Neutrophil (primary cell): ENCODE measurements around the gene GSG1L.

Experiments used
- H3K27ac ChIP-seq: fragments of 200-600 bp; sonication (generic); 2 replicates; pipeline ENCODE4 v1.5.1; 2016; ENCODE audit warnings: mild to moderate bottlenecking, moderate library complexity
- H3K27me3 ChIP-seq: fragments of 200-600 bp; sonication (generic); 2 replicates; pipeline ENCODE4 v1.6.0; 2016; ENCODE audit warnings: mild to moderate bottlenecking
- H3K36me3 ChIP-seq: fragments of 200-600 bp; sonication (generic); 2 replicates; pipeline ENCODE4 v1.5.1; 2017
- H3K4me1 ChIP-seq, 2 experiments: fragments of 200-600 bp in 1 of 2; sonication (generic) in 1 of 2; 1 replicate in 1 of 2; 2 replicates in 1 of 2; pipeline versions ENCODE4 v1.5.1 to v1.6.1; 2013 to 2016; ENCODE audit warnings: low read depth in 1 of 2, low read length in 1 of 2, mild to moderate bottlenecking in 1 of 2, moderate library complexity in 1 of 2; ENCODE audit not compliant: control insufficient read depth in 1 of 2, insufficient read depth in 1 of 2
- H3K4me3 ChIP-seq, 2 experiments: fragments of 200-600 bp in 1 of 2; sonication (generic) in 1 of 2; 1 replicate in 1 of 2; 2 replicates in 1 of 2; pipeline ENCODE4 v1.5.1; 2013 to 2016; ENCODE audit warnings: low read depth in 1 of 2, low read length in 1 of 2, mild to moderate bottlenecking in 1 of 2, moderate library complexity in 1 of 2
- H3K9me3 ChIP-seq: fragments of 200-600 bp; sonication (generic); 2 replicates; pipeline ENCODE4 v1.5.1; 2016
- CTCF ChIP-seq: fragments of 200-600 bp; sonication (generic); IDR thresholded peaks from 2 replicates; pipeline ENCODE4 v1.5.1; 2016; ENCODE audit warnings: antibody characterized with exemption

GSG1L gene

GRCh38 chr16:28098171-28098958 lies 34.9 kb upstream of the GSG1L start:
- Histone ChIP-seq H3K27me3 (no peaks in the 10 kb centered on the region), H3K9me3 (peaks cover 6% of the 10 kb centered on the region), H3K27ac (peak overlapping the region; percentile 18), H3K4me3 (no peak overlapping the region), H3K36me3 (peaks cover 92% of the 10 kb centered on the region), H3K4me1 (no peaks in the 10 kb centered on the region)
- no peak for TF ChIP-seq CTCF

GRCh38 chr16:28096983-28097899 lies 33.7 kb upstream of the GSG1L start:
- no peak overlapping the region for H3K4me3 ChIP-seq
- peaks cover 90% of the 10 kb centered on the region for H3K36me3 ChIP-seq
- H3K9me3 ChIP-seq, result peaks cover 6% of the 10 kb centered on the region
- no peaks in the 10 kb centered on the region for H3K27me3 ChIP-seq
- TF ChIP-seq CTCF, result no peak
- H3K4me1 ChIP-seq, result no peaks in the 10 kb centered on the region
- H3K27ac ChIP-seq, result peak overlapping the region; percentile 33

- Histone ChIP-seq H3K27me3 (no peaks in the 10 kb centered on the region), H3K4me3 (no peak overlapping the region), H3K36me3 (peaks cover 69% of the 10 kb centered on the region), H3K4me1 (no peaks in the 10 kb centered on the region), H3K27ac (no peak overlapping the region), H3K9me3 (no peaks in the 10 kb centered on the region)
- no peak for TF ChIP-seq CTCF
Measured at GRCh38 chr16:28093385-28093725, 29.8 kb upstream of the GSG1L start.

GRCh38 chr16:28092721-28093384 lies 29.3 kb upstream of the GSG1L start:
- peaks cover 64% of the 10 kb centered on the region for H3K36me3 ChIP-seq
- no peak overlapping the region for H3K4me3 ChIP-seq
- peak overlapping the region; percentile 31 for H3K27ac ChIP-seq
- H3K9me3 ChIP-seq, result no peaks in the 10 kb centered on the region
- H3K4me1 ChIP-seq, result no peaks in the 10 kb centered on the region
- no peak for TF ChIP-seq CTCF
- H3K27me3 ChIP-seq, result no peaks in the 10 kb centered on the region

GRCh38 chr16:28091656-28092055 lies 28.1 kb upstream of the GSG1L start:
- TF ChIP-seq CTCF, result no peak
- no peak overlapping the region for H3K27ac ChIP-seq
- H3K9me3 ChIP-seq, result no peaks in the 10 kb centered on the region
- H3K4me1 ChIP-seq, result no peaks in the 10 kb centered on the region
- no peak overlapping the region for H3K4me3 ChIP-seq
- H3K36me3 ChIP-seq, result peaks cover 52% of the 10 kb centered on the region
- no peaks in the 10 kb centered on the region for H3K27me3 ChIP-seq
